Heart right ventricle (tissue), 16 donors: ENCODE measurements around the gene TSKU. TPM values are rescaled to one million over a fixed set of nuclear protein-coding genes. Genes with fewer than 3 reads are reported as not detected.
A peak's percentile ranks its signal among the peaks of the same experiment; 100 is the strongest.

Experiments
- ATAC-seq, 8 donors: fragments of 200-7000 bp; cut with Tn5 transposase; one replicate each; pipeline ENCODE4 v1.9.1; 2020; ENCODE audit warnings: mild to moderate bottlenecking in 8 of 8, moderate library complexity in 8 of 8, moderate number of reproducible peaks in 1 of 8
- DNase-seq, 2 donors: peaks; one replicate each; pipeline ENCODE4 v3.0.0-alpha.2; 2020
- H3K27ac ChIP-seq, 10 donors: fragments of 200-600 bp; sonication (generic) in 2 of 10; one replicate each; pipeline versions ENCODE4 v1.5.0 to v1.8.0; 2020 to 2022; ENCODE audit warnings: mild to moderate bottlenecking in 3 of 10
- H3K27me3 ChIP-seq, 7 donors: fragments of 200-600 bp; one replicate each; pipeline ENCODE4 v1.8.0; 2021 to 2022; ENCODE audit warnings: mild to moderate bottlenecking in 2 of 7
- H3K36me3 ChIP-seq, 9 donors: fragments of 200-600 bp; sonication (generic) in 1 of 9; one replicate each; pipeline versions ENCODE4 v1.5.0 to v1.8.0; 2020 to 2022; ENCODE audit warnings: mild to moderate bottlenecking in 2 of 9
- H3K4me1 ChIP-seq, 9 donors: fragments of 200-600 bp; sonication (generic) in 1 of 9; one replicate each; pipeline versions ENCODE4 v1.5.0 to v1.8.0; 2020 to 2022; ENCODE audit warnings: mild to moderate bottlenecking in 4 of 9
- H3K4me3 ChIP-seq, 10 donors: fragments of 200-600 bp; sonication (generic) in 2 of 10; one replicate each; pipeline versions ENCODE4 v1.5.0 to v1.8.0; 2020 to 2022; ENCODE audit warnings: mild to moderate bottlenecking in 7 of 10, moderate library complexity in 2 of 10
- H3K9me3 ChIP-seq, 11 donors: fragments of 200-600 bp in 10 of 11; sonication (generic) in 2 of 11; one replicate each; pipeline versions ENCODE4 v1.5.0 to v1.8.0; 2013 to 2022; ENCODE audit warnings: mild to moderate bottlenecking in 2 of 11, control low read depth in 1 of 11, moderate library complexity in 1 of 11
- CTCF ChIP-seq, 9 donors: fragments of 200-600 bp; sonication (generic) in 2 of 9; IDR thresholded peaks; one replicate each; pipeline versions ENCODE4 v1.5.0 to v1.8.0; 2021 to 2022; ENCODE audit warnings: antibody characterized with exemption in 9 of 9, mild to moderate bottlenecking in 5 of 9, moderate library complexity in 1 of 9
- WGBS, 2 donors: extraction: QIAGEN DNeasy Blood & Tissue Kit; methylation state at CpG; one replicate each; pipeline ENCODE4 v1.1.7; 2013; ENCODE audit warnings: inconsistent platforms in 1 of 2; 5-methylcytosine and 5-hydroxymethylcytosine counted together
- intact Hi-C, 10 donors: fragments of 100-400 bp; cut with DNase I; formaldehyde crosslinking; loops; one replicate each; pipeline versions ENCODE4 v1.11.1 to v1.14.2; 2022
- polyA plus RNA-seq, 2 donors: library from polyadenylated mRNA; stranded (reverse); fragments of 200-250 nt; gene quantifications; one replicate each; pipeline ENCODE4 v1.2.3, GENCODE V29; 2013
- total RNA-seq, 10 donors: library from RNA; stranded (reverse); fragmentation: NEBNext Ultra II Directional in 3 of 10; extraction: Animal tissue kit (Norgen Biotek cat#: 25700) in 3 of 10; gene quantifications; one replicate each; pipeline versions ENCODE4 v1.2.1 to v1.2.4, GENCODE V29; 2021 to 2023
- donor health status: Arrhythmogenic right ventricular cardiomyopathy.
- donor health status: ischemic (EF 13 %, LVEDD 7.1; RV severe dilation, severe dysfunction).
- donor health status: healthy with polysubstance abuse.
- donor health status: DM: no; HTN: yes; CAD: no.
- donor health status: DM: no; HTN: no; CAD: no.
- donor health status: ischemic (EF 25% LVEDD 6.9; RV normal size, moderate dysfunction).
- donor health status: ischemic (EF 25% LVEDD 5.7; RV mildly dilated, moderate dysfunction).
- donor health status: healthy.
- donor health status: DM: yes; HTN: yes; CAD: no.
- donor health status: Ischemic cardiomyopathy.
- donor health status: ischemic (EF 35%, LVEDD 5.7; RV mildly dilated, moderate dysfunction).
- donor health status: nonischemic (EF 11% LVEDD 7.7; RV severe dilation, severe dysfunction).
- donor health status: DM: yes; HTN: yes; CAD: no.
- donor health status: PGD.
- donor health status: ischemic (EF 29% LVEDD 5.4; RV normal size, mild dysfunction).
- donor health status: nonischemic (EF 23%, LVEDD 6.1; RV moderate dilation, normal function).

TSKU gene
- total and polyA plus RNA-seq, 12 donors, result 3.0 to 21.9 (median 6.8) TPM

DNA sequence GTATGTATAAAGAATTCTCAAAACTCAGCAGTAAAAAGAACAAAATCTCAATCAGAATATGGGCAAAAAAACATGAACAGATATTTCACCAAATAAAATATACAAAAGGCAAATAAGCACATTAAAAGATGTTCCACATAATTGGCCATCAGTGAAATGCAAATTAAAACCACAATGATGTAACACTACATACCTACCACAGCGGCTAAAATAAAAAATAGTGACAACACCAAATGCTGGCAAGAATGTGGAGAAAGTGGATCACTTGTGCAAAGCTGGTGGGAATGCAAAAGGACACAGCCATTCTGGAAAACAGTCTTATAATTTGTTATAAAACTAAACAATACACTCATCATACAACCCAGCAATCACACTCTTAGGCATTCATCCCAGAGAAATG, 39.2 kb downstream of the TSKU start:
- Histone ChIP-seq H3K27ac (peak overlapping the region in 2 of 10 donors; percentile 6 to 10), H3K27me3 (no peaks in the 10 kb centered on the region), H3K4me3 (no peak overlapping the region), H3K36me3 (no peaks in the 10 kb centered on the region), H3K9me3 (peaks cover 0 to 1% (median 0%) of the 10 kb centered on the region in 11 donors), H3K4me1 (peaks cover 0 to 37% (median 22%) of the 10 kb centered on the region in 9 donors)
- WGBS, 2 donors, result 96 to 98% methylated on average over 1 of the region's 1 CpG
- ATAC-seq, result no peak
- no peak for TF ChIP-seq CTCF (IDR thresholded peaks at IDR 0.05)
- intact Hi-C loops, result no loop called here
- DNase-seq, result no peak

DNA sequence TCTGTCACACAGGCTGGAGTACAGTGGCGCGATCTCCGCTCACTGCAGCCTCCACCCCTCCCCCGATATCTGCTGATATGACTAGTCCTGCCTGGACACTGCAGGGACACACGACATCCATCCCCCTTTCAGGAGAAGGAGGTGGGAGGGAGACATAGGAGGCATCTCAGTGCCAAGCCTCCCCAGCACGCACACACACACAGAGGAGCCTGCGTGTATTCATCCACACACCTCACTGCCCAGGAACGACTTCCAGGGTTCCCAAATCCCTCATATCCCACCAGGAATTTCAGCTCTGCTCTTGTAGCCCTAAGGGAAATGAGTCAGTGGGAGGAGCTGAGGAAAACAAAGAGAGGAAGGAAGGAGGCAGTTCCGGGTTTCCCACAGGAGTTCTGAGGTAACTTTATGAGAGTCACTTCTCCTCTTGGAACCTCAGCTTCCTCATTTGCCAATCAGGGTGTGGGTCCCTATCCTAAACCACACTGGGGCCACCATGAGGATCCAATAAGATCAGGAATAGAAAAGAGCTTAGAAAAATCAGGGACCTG, 40.4 kb downstream of the TSKU start:
- WGBS, 2 donors, result 44 to 45% methylated on average over 9 of the region's 9 CpGs
- intact Hi-C loops, result no loop called here
- DNase-seq, result peak in 1 of 2 donors; percentile 80
- H3K4me1 ChIP-seq, result peaks cover 0 to 37% (median 22%) of the 10 kb centered on the region in 9 donors
- peak overlapping the region; percentile 75 to 95 (median 86) for H3K27ac ChIP-seq
- ATAC-seq, result peak; percentile 86 to 97 (median 94)
- no peaks in the 10 kb centered on the region for H3K36me3 ChIP-seq
- H3K9me3 ChIP-seq, result no peaks in the 10 kb centered on the region
- TF ChIP-seq CTCF (IDR thresholded peaks at IDR 0.05), result no peak
- H3K27me3 ChIP-seq, result no peaks in the 10 kb centered on the region
- H3K4me3 ChIP-seq, result peak overlapping the region in 5 of 10 donors; percentile 6 to 36 (median 25)

DNA sequence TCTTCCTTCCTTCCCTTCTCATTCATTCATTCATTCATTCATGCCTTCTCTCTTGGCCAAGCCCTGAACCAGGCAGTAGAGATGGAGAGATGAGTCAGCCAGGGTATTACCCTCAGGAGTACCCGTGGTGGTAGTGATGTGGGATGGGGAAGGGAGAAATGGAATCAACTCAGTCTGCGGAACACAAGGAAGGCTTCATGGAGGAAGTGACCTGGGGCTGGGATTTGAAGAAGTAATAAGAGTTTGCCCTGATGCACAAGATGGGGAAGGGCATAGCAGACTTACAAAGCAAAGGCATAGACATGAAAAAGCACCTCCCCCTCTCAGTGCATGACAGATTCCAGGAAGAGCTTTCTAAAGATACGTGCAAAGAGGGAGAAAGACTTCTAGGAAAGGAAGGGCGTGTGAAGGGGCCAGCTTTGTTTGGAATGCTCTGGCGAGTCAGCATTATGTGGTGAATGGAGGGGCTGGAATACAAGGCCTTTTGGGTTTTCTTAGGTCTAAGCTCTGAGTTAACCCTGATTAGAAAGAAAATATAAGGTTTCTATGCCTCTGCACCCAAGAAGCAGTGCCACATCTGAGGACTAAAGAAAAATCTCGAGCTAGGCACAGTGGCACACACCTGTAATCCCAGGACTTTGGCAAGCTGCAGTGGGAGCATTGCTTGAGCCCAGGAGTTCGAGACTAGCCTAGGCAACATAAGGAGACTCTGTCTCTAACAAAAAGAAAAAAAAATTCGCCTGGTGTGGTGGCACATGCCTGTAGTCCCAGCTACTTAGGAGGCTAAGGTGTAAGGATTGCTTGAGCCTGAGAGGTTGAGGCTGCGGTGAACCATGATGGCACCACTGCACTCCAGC, 41.2 kb downstream of the TSKU start:
- Histone ChIP-seq H3K36me3 (no peaks in the 10 kb centered on the region), H3K9me3 (no peaks in the 10 kb centered on the region), H3K27me3 (no peaks in the 10 kb centered on the region), H3K4me3 (peak overlapping the region in 2 of 10 donors; percentile 6 to 8), H3K4me1 (peaks cover 0 to 37% (median 22%) of the 10 kb centered on the region in 9 donors), H3K27ac (peak overlapping the region; percentile 75 to 95 (median 86))
- TF ChIP-seq CTCF (IDR thresholded peaks at IDR 0.05), result no peak
- ATAC-seq (peak; percentile 44 to 86 (median 79)), DNase-seq (peak in 1 of 2 donors; percentile 40)
- WGBS, 2 donors, result 72 to 78% methylated on average over 9 of the region's 9 CpGs
- intact Hi-C loops, result no loop called here

GRCh38 chr11:76824980-76825725, 42.0 kb downstream of the TSKU start:
- ATAC-seq, result no peak
- Histone ChIP-seq H3K36me3 (no peaks in the 10 kb centered on the region), H3K27ac (peak overlapping the region in 9 of 10 donors; percentile 75 to 95 (median 88)), H3K27me3 (no peaks in the 10 kb centered on the region), H3K4me1 (peaks cover 0 to 33% (median 22%) of the 10 kb centered on the region in 9 donors), H3K4me3 (no peak overlapping the region), H3K9me3 (no peaks in the 10 kb centered on the region)
- TF ChIP-seq CTCF (IDR thresholded peaks at IDR 0.05), result no peak
- intact Hi-C loops, result no loop called here
- DNase-seq, result no peak
- WGBS, 2 donors, result 87 to 91% methylated on average over 5 of the region's 5 CpGs
